NOMO-1 treated with dmso at 0.1 percent for 144 hours (cell line): Measurements from ENCODE around the gene NEO1.

Experiments used
- DNase-seq: peaks from one replicate; lab custom pipeline; 2025; ENCODE audit not compliant: unreplicated experiment; lab: John Stamatoyannopoulos, UW

NEO1 gene

GRCh38 chr15:73051807-73052652 is at the start of gene NEO1:
Gene NEO1 (plus strand): TSS chr15:73052463. CDS start chr15:73052676, 213 bp downstream.
- DNase-seq: no peak

- DNase-seq: no peak
Observed at GRCh38 chr15:73004462-73004861, 47.8 kb upstream of the NEO1 start.

- DNase-seq: no peak
Observed at GRCh38 chr15:73005032-73005431, 47.2 kb upstream of the NEO1 start.

GRCh38 chr15:73005446-73005845 is 46.8 kb upstream of the NEO1 start:
- DNase-seq: no peak

DNA sequence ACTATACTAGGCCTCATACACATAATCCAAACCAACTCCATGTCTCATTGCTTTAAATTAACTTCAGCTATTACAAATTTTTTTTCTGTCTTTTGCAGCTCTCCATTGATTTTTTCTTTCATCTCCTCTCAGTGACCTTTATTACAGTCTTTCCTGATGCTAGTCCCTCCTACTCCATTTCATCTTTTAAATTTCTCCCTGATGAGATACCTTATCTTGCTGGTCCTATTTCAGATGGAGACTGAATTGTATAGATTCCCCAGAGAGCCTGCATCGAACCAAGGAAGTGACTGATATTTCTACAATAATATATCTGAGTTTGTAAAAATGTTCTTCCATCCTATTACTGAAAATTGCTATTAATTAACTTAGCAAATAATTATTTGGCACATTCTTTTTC is 45.7 kb upstream of the NEO1 start:
- DNase-seq: no peak

DNA sequence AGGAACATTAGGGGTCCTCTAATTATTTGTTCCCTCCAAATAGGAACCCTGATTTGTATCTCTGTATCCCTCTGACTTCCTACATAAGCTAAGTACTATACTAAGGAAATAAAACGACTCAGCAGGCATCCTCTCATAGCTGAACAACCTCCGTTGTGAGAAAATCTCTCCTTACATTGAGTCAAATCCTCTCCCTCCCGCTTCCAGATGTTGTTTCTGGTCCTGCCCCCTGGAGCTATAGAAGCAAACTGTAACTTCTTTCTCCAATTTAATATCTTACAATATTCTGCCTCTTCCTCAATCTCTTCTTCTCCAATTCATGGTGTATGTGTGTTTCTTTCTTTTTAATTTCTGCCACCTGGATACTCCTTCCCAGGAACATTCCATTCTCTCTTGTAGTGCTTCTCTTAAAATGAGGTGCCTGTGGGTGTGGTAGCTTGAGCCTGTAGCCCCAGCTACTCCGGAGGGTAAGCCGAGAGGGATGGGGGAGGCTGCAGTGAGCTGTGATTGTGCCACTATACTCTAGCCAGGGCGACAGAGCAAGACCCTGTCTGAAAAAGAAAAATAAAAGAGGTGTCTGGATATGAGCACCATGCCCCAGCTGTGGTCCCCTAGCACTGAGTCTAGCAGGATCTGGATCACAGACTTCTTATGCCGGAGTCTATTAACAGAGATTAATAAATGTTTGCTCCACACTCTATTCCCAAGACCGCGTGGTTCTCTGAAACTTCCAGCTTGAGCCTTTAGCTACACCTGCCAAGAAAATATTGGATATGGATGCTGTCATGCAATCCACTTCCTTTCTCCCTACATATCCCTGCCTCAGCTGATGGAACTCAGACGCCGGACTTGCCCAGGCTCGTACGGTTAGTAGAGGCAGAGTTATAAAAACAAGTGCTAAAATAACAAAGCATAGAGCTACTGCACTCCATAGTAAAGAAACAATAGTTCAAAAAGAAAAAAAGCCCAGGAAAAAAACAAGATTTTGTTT is 42.9 kb upstream of the NEO1 start:
- DNase-seq: no peak

- no peak for DNase-seq
Observed at GRCh38 chr15:73010154-73011152, 41.8 kb upstream of the NEO1 start.

DNA sequence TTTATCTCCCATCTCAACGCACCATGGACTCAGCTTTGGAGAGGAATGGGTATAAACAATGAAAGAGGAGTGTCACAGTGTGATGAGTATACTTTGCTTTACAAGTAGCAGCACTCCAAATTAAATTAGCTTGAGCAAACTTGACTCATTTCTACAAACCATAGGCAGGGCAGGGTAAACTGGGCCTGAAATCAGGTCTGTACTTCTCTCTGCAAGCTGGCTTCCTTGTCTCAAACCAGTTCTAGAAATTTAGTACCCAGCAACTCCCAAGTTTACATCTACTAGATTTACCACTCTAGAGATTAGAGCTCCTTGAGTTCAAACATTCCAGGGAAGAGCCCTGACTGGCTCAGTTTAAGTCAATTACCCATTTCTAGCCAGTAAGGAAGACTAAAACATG is 37.4 kb upstream of the NEO1 start:
- no peak for DNase-seq

GRCh38 chr15:73015493-73015892 is 36.8 kb upstream of the NEO1 start:
- no peak for DNase-seq

- DNase-seq: no peak
Observed at GRCh38 chr15:73017987-73018386, 34.3 kb upstream of the NEO1 start.

DNA sequence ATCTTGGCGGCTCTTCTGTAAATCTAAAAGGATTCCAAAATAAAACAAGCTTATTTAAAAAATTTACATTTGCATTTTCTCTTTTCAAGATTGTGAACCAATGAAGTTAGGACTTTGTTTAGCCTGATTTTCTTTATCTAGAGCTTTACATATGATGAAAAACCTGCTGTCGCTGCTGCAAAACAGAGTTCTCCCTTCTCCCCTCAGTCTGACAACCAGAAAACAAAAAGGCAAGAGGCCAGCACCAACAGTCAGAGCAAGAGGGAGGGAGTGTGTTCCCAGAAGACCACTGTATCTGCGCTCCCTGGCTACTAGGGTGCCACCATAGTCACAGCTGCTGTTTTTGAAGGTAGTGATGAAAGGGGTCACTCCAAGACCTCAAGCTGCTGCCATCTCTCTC is 33.1 kb upstream of the NEO1 start:
- DNase-seq: no peak

DNA sequence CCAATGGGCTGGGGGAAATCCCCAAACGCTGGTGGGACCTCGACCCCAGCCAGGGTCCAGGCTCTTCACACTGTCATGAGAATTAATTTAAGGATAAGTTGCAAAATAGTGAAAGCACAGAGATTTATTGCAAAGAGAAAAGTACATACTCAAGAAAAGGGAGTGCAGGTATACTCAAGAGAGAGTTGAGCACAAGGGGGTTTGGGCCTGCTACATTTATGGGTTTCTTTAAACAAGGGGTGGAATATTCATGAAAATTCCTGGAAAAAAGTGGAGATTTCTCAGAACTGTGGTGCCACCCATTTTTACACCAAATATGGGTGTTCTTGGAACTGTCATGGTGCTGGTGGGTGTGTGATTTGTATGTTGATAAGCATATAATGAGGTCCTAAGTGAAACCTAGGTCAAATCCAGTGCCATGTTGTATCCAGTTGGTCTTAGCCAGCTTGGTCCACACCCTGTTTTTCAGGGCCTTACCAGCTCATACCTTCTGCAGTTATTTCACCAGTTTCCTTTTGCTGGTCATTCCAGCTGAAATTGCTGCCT is 32.6 kb upstream of the NEO1 start:
- DNase-seq: no peak

- DNase-seq: no peak
Observed at GRCh38 chr15:73021139-73021621, 31.1 kb upstream of the NEO1 start.

GRCh38 chr15:73022161-73022560 is 30.1 kb upstream of the NEO1 start:
- no peak for DNase-seq

- DNase-seq: no peak
Observed at GRCh38 chr15:73023071-73023470, 29.2 kb upstream of the NEO1 start.

GRCh38 chr15:73024168-73024567 is 28.1 kb upstream of the NEO1 start:
- DNase-seq: no peak

GRCh38 chr15:73026511-73027054 is 25.7 kb upstream of the NEO1 start:
- no peak for DNase-seq

GRCh38 chr15:73028031-73028430 is 24.2 kb upstream of the NEO1 start:
- DNase-seq: no peak

DNA sequence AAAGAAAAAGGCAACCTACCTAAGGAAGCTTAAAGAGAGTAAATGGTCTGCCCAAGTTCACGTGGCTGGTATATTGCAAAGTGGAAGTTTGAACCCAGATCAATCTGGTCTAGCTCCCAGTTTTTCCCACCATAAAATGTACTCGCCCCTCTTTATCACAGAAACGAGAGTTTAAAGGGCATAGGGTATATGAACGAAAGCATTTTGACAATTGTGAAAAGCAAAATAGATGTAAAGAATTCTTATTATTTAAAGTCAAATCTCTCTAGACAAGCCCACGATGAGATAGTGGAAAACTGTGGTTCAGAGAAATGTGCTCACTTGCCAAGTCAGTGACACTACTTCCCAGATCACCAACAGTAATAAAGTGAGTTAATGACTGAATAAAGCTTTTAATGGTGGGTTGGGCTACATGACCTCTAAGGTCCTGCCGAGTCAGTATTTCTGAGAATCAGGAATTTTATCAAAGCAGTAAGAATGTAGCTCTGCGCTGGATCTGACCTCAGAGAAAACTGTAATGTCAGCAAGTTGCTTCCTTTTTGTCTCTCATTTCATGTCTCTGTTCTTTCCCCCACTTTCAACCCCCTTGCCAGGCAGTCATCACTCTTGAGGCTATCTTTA is 23.3 kb upstream of the NEO1 start:
- no peak for DNase-seq
